GM19025 (cell line): ENCODE data around the gene LMAN1.

ENCODE experiments used
- ATAC-seq: cut with Tn5 transposase; IDR thresholded peaks from one replicate; pipeline ENCODE4 v1.9.1; 2021; ENCODE audit warnings: mild to moderate bottlenecking, low read depth, moderate library complexity; ENCODE audit not compliant: unreplicated experiment

The LMAN1 gene

GRCh38 chr18:59372975-59373374 lies 13.9 kb upstream of the LMAN1 start:
- no peak for ATAC-seq

DNA sequence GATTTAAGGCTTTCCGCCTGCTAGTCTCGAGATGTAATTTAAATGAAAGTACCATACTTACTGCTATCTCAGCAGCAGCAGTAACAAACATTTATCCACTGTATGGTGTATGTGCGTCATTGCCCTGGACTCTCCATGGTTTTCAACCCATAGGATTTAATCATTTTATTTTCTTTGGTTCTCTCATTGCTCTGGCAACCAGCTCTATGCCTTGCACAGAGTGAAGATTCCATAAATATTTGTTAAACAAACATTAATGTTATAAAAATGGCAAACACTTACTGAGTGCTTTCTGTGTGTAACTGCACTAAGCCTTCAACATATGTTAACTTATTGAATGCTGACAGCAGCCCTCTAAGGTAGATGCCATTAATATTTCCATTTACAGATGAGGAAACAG lies 1.3 kb upstream of the LMAN1 start:
- ATAC-seq: no peak

GRCh38 chr18:59359576-59359952 lies 499 bp upstream of the LMAN1 start:
- ATAC-seq: peak; percentile 7

GRCh38 chr18:59358414-59358711 lies 702 bp downstream of the LMAN1 start:
- no peak for ATAC-seq

- no peak for ATAC-seq
These were observed 1.1 kb downstream of the LMAN1 start for GRCh38 chr18:59357928-59358327.

- ATAC-seq: no peak
These were observed 4.3 kb downstream of the LMAN1 start for GRCh38 chr18:59354731-59355130.

DNA sequence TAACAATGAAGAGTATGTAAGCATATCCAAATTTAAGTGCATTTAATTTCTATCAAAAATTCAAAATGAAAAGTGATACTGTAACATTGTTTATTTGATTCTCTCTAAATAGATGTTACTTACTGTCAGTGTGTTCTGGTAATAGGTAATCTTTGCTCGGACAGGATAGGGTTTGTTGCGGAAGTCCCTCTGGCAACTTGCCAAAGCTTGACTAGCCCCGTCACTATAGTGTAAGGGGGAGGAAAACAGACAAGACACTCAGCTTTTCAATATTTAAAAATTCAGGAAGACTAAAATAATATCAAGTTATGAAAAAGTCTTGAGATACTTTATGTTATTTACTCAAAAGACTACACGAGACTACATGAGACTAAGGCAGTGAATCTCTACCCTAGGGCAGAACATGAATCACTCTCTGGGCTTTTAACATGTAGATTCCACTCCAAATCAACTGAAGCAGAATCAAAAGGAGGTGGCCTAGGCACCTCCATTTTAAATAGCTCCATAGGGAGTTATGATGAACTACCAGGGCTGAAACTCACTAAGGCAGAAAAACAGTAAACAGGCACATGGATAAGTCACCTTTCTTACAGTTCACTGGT lies 5.9 kb downstream of the LMAN1 start:
- ATAC-seq: no peak

GRCh38 chr18:59352250-59352855 lies 6.7 kb downstream of the LMAN1 start:
- ATAC-seq: no peak

GRCh38 chr18:59345556-59345955 lies 13.5 kb downstream of the LMAN1 start:
- no peak for ATAC-seq

GRCh38 chr18:59344996-59345395 lies 14.1 kb downstream of the LMAN1 start:
- ATAC-seq: no peak

DNA sequence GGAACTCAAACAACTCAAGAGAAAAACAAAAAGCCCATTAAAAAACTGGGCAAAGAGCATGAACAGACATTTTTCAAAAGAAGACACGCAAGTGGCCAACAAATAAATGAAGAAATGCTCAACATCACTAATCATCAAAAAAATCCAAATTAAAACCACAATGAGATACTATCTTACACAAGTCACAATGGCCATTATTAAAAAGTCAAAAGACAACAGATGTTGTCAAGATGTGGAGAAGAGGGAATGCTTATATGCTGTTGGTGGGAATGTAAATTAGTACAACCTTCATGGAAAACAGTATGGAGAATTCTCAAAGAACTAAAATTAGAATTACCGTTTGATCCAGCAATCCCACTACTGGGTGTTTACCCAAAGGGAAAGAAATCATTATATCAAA lies 15.1 kb downstream of the LMAN1 start:
- ATAC-seq: no peak

DNA sequence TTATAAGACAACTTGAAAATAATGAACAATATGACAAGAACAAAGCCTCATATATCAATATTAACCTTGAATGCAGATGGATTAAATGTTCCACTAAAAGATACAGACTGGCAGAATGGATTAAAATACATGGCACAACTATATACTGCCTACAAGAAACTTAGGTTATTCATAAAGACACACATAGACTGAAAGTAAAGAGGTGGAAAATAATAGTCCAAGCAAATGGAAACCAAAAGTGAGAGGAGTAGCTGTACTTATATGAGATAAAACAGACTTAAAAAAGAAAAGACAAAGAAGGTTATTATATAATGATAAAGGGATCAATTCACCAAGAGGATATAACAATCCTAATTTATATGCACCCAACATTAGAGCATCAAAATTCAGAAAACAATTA lies 18.2 kb downstream of the LMAN1 start:
- no peak for ATAC-seq

DNA sequence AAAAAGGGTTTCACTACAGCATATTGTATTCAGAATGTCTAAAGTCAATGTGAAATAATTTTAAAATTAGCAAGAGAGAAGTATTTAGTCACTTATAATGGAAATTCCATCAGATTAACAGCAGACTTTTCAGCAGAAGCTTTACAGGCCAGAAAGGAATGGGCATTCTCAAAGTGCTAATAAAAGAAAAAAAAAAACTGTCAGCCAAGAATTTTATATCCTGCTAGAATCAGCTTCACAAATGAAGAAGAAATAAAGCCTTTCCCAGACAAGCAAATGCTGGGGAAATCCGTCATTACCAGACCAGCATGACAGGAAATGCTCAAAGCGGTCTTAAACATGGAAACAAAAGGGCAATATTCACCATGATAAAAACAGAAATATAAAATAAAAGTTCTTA lies 18.8 kb downstream of the LMAN1 start:
- no peak for ATAC-seq

- no peak for ATAC-seq
These were observed 26.1 kb downstream of the LMAN1 start for GRCh38 chr18:59332986-59333385.

DNA sequence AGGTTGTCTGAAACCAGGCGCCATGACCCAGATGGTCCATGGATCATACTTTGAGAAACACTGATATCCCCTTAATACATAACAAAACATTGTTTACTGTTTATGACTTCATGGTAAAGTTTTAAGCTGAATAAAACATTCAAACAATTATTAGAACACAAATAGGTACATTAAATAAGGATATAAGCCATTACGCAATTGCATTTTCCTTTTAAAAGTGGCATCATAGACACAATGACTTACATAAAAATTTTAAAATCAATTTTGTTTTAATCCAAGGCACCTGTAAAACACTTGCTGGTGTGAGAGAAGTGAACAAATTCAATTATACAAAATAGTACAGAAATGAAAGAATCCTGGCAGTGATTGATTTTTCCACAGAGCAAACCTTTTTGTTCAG lies 30.4 kb downstream of the LMAN1 start:
- ATAC-seq: no peak

- ATAC-seq: no peak
These were observed 33.1 kb downstream of the LMAN1 start for GRCh38 chr18:59325965-59326364.

GRCh38 chr18:59324623-59324971 lies 34.5 kb downstream of the LMAN1 start:
- ATAC-seq: no peak

DNA sequence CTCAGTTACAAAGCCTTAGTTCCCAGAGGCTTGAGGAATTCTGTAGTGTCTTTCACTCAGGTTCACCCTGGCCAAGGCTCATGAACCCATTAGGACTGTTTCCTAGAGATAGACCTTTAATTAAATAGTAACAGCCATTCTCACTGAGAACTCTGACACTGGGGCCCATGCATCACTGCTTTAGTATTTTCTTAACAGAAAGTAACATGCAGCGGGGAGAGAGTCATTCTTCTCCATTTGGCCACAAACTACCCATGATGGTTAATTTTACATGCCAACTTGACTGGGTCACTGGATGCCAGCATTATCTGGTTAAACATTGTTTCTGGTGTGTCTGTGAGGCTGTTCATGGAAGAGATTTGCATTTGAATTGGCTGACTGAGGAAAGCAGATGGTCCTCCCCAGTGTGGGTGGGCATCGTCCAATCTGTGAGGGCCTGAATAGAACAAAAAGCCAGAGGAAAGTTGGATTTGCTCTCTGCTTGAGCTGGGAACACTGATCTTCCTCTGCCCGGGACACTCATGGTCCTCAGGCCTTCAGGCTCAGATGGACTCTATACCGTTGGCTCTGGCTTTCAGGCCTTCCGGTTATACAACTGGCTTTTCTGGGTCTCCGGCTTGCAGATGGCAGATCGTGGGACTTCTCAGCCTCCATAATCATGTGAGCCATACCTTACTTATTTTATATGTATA lies 35.0 kb downstream of the LMAN1 start:
- ATAC-seq: no peak

GRCh38 chr18:59318460-59319050 lies 40.5 kb downstream of the LMAN1 start, which contains the start of gene CPLX4:
Gene CPLX4, minus strand, starts transcription at chr18:59318649. Its CDS starts 187 bp downstream, at chr18:59318462.
- ATAC-seq: no peak

GRCh38 chr18:59311631-59312030 lies 47.4 kb downstream of the LMAN1 start:
- ATAC-seq: no peak

- no peak for ATAC-seq
These were observed 50.2 kb downstream of the LMAN1 start for GRCh38 chr18:59308938-59309260.
